PC-3 (cell line): ENCODE measurements around the gene IL4I1. TPM values are rescaled to one million over a fixed set of nuclear protein-coding genes. Genes with fewer than 3 reads are reported as not detected.

Source experiments
- ATAC-seq: fragments of 200-7000 bp; cut with Tn5 transposase; 2 replicates; pipeline ENCODE4 v1.9.1; 2020; ENCODE audit warnings: mild to moderate bottlenecking, moderate library complexity
- BruUV-seq: library from RNA; stranded (reverse); fragments of 400-500 nt; replicated peaks from 2 replicates; lab custom pipeline; 2021; lab: Mats Ljungman, UMichigan
- CTCF ChIA-PET: fragments of 300-600 bp; sonication (Branson Sonifier 250); formaldehyde crosslinking; loops from one replicate; lab custom pipeline; 2022; ENCODE audit warnings: antibody characterized with exemption; lab: Charles Lee
- POLR2A ChIA-PET: fragments of 300-600 bp; sonication (Branson Sonifier 250); formaldehyde crosslinking; loops from one replicate; lab custom pipeline; 2022; ENCODE audit warnings: antibody characterized with exemption; ENCODE audit not compliant: unreplicated experiment; lab: Charles Lee
- DNase-seq: peaks from one replicate; pipeline ENCODE4 v3.0.0-alpha.2; 2015
- H2AFZ ChIP-seq: fragments of 300-600 bp; sonication (generic); 2 replicates; pipeline ENCODE4 v1.6.0; 2016; ENCODE audit warnings: antibody characterized with exemption, low read length
- H3F3A ChIP-seq: fragments of 300-600 bp; sonication (generic); one replicate; pipeline ENCODE4 v1.6.0; 2017; ENCODE audit warnings: antibody characterized with exemption, low read length, control low read depth, mild to moderate bottlenecking; ENCODE audit not compliant: unreplicated experiment
- H3K27ac ChIP-seq: fragments of 300-600 bp; sonication (generic); 2 replicates; pipeline ENCODE4 v1.5.1; 2016; ENCODE audit warnings: mild to moderate bottlenecking, low read length
- H3K27me3 ChIP-seq: fragments of 300-600 bp; sonication (generic); 2 replicates; pipeline ENCODE4 v1.6.1; 2016; ENCODE audit warnings: low read length, mixed read lengths
- H3K36me3 ChIP-seq: fragments of 300-600 bp; sonication (generic); 2 replicates; pipeline ENCODE4 v1.6.1; 2016; ENCODE audit warnings: low read depth, mixed run types, low read length, mixed read lengths
- H3K4me1 ChIP-seq: fragments of 300-600 bp; sonication (generic); 2 replicates; pipeline ENCODE4 v1.5.1; 2016; ENCODE audit warnings: low read length; ENCODE audit not compliant: insufficient read depth
- H3K4me2 ChIP-seq: fragments of 300-600 bp; sonication (generic); 2 replicates; pipeline ENCODE4 v1.6.0; 2016; ENCODE audit warnings: low read length
- H3K4me3 ChIP-seq: fragments of 300-600 bp; sonication (generic); 2 replicates; pipeline ENCODE4 v1.5.1; 2016; ENCODE audit warnings: mild to moderate bottlenecking, low read length, mixed read lengths
- H3K79me2 ChIP-seq: fragments of 300-600 bp; sonication (generic); 2 replicates; pipeline ENCODE4 v1.6.1; 2017; ENCODE audit warnings: low read length, mixed read lengths
- H3K9ac ChIP-seq: fragments of 300-600 bp; sonication (generic); 2 replicates; pipeline ENCODE4 v1.6.0; 2016; ENCODE audit warnings: mild to moderate bottlenecking, low read length
- H3K9me2 ChIP-seq: fragments of 300-600 bp; sonication (generic); replicated peaks from 2 replicates; pipeline ENCODE4 v1.6.1; 2016; ENCODE audit warnings: mixed run types, low read length, mixed read lengths
- H3K9me3 ChIP-seq: fragments of 300-600 bp; sonication (generic); 2 replicates; pipeline ENCODE4 v1.6.1; 2016; ENCODE audit warnings: low read length, mixed read lengths
- H4K20me1 ChIP-seq: fragments of 300-600 bp; sonication (generic); 2 replicates; pipeline ENCODE4 v1.6.1; 2016; ENCODE audit warnings: low read length, mixed read lengths
- EZH2 ChIP-seq: fragments of 300-600 bp; sonication (generic); IDR thresholded peaks from one replicate; pipeline ENCODE4 v1.6.1; 2017; ENCODE audit warnings: antibody characterized with exemption, mild to moderate bottlenecking, low read length; ENCODE audit not compliant: unreplicated experiment
- EZH2phosphoT487 ChIP-seq: fragments of 300-600 bp; sonication (generic); IDR thresholded peaks from 2 replicates; pipeline ENCODE4 v1.6.1; 2018; ENCODE audit warnings: mild to moderate bottlenecking, antibody characterized with exemption, low read length, borderline replicate concordance
- intact Hi-C: fragments of 100-400 bp; cut with micrococcal nuclease; formaldehyde crosslinking; loops from 2 replicates; pipeline ENCODE4 v1.9.0; 2023
- total RNA-seq: library from RNA; depleted of rRNA; stranded (reverse); fragments of >200 nt; gene quantifications from 2 replicates; pipeline ENCODE4 v1.2.3, GENCODE V29; 2014
- TF ChIP-seq, protein P1 (sequence below): fragments of 300-600 bp; sonication (generic); conservative IDR thresholded peaks from 2 replicates; pipeline ENCODE4 v1.5.1; 2017; ENCODE audit warnings: antibody characterized with exemption, low read depth, mild to moderate bottlenecking, low read length

The IL4I1 gene
- total RNA-seq, 1 experiment from 2014 or later = 2.2 TPM

DNA sequence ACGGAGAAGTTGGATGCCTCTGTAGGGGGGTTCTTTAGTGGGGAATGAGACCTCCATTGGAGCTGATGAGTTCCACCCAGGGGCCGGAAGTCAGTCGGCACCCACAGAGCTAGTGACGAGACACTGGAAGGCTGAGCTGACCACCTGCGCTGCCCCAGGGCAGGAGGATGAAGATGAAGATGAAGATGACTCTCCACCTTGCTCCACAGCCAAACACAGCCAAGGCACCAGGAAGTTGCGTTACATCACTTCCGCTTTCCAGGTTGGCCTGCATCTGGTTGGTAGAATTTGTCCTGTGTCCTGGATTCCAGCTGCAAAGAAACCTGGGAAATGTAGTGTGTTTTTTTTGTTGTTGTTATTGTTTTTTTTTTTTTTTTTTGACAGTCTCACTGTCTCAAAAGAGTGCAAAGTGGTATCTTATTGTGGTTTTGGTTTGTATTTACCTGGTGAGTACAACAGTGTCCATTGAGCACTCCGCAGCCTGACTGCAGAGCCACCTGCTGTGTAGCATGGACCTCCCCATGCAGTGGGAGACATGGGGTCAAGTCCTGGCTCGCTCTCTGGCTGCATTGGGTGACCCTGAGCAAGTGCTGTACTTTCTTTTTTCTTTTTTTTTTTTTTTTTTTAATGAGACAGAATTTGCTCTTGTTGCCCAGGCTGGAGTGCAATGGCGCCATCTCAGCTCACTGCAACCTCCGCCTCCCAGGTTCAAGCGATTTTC is 17.3 kb downstream of the IL4I1 start:
- Histone ChIP-seq H3F3A (no peaks in the 10 kb centered on the region), H4K20me1 (no peaks in the 10 kb centered on the region), H2AFZ (no peak overlapping the region), H3K9ac (no peak overlapping the region), H3K27ac (no peak overlapping the region), H3K9me2 (no peaks in the 10 kb centered on the region), H3K36me3 (peaks cover 26% of the 10 kb centered on the region), H3K9me3 (no peaks in the 10 kb centered on the region), H3K4me1 (peaks cover 32% of the 10 kb centered on the region), H3K4me3 (peak overlapping the region; percentile 93; the same call in 1 of the 2 replicates), H3K79me2 (peaks cover 32% of the 10 kb centered on the region), H3K27me3 (no peaks in the 10 kb centered on the region), H3K4me2 (peak overlapping the region; percentile 98; the same call in 1 of the 2 replicates)
- BruUV-seq = no TSS peak
- DNase-seq (peak; percentile 22), ATAC-seq (no peak)
- TF ChIP-seq EZH2phosphoT487 (no peak), EZH2 (no peak)
- TF ChIP-seq, protein P1, sequence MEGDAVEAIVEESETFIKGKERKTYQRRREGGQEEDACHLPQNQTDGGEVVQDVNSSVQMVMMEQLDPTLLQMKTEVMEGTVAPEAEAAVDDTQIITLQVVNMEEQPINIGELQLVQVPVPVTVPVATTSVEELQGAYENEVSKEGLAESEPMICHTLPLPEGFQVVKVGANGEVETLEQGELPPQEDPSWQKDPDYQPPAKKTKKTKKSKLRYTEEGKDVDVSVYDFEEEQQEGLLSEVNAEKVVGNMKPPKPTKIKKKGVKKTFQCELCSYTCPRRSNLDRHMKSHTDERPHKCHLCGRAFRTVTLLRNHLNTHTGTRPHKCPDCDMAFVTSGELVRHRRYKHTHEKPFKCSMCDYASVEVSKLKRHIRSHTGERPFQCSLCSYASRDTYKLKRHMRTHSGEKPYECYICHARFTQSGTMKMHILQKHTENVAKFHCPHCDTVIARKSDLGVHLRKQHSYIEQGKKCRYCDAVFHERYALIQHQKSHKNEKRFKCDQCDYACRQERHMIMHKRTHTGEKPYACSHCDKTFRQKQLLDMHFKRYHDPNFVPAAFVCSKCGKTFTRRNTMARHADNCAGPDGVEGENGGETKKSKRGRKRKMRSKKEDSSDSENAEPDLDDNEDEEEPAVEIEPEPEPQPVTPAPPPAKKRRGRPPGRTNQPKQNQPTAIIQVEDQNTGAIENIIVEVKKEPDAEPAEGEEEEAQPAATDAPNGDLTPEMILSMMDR = no peak
- POLR2A ChIA-PET = interaction anchor here (0.6 kb wide), 1 partner anchor 170 kb away, joined by 3 read pairs; no protein-coding TSS in a partner anchor
- intact Hi-C loops = loop anchor here (5.0 kb wide), 1 partner anchor 202 kb away; the partner anchor contains the start of gene PRMT1
- CTCF ChIA-PET = no interaction called here

DNA sequence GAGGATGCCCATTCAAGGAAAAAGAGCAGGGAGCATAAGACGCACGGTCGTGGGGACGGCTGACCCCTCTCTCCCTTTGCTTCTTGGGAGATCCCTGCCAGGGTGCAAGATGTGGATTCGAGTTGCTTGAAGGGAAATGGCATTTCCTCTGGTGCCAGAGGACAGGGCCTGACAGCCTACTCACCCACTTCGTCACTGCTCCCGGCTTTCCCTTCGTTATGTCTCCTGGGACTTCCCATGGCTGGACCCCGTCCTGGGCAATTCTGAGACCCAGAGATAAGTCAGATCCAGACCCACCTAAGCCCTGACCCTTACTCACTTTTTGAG is 18.0 kb downstream of the IL4I1 start:
- intact Hi-C loops = loop anchor here (1.0 to 5.0 kb wide), 2 partner anchors 51 to 201 kb away; partner anchors contain the start of genes ATF5, NUP62 and PRMT1

More for the DNA sequence above, 18.0 kb downstream of the IL4I1 start:
- peak overlapping the region; percentile 98 for H3K9ac ChIP-seq
- no peaks in the 10 kb centered on the region for H3K9me2 ChIP-seq
- H4K20me1 ChIP-seq = no peaks in the 10 kb centered on the region
- H3K27ac ChIP-seq = no peak overlapping the region
- POLR2A ChIA-PET = no interaction called here
- BruUV-seq = TSS peak; percentile 41
- peak overlapping the region; percentile 98 for H3K4me2 ChIP-seq
- H2AFZ ChIP-seq = no peak overlapping the region
- peaks cover 23% of the 10 kb centered on the region for H3K36me3 ChIP-seq
- DNase-seq (no peak), ATAC-seq (no peak)
- H3K79me2 ChIP-seq = peaks cover 38% of the 10 kb centered on the region
- TF ChIP-seq EZH2 = no peak
- TF ChIP-seq, protein P1 = no peak
- H3K4me3 ChIP-seq = peak overlapping the region; percentile 93
- no peaks in the 10 kb centered on the region for H3F3A ChIP-seq
- H3K4me1 ChIP-seq = peaks cover 26% of the 10 kb centered on the region
- CTCF ChIA-PET = no interaction called here
- no peaks in the 10 kb centered on the region for H3K27me3 ChIP-seq
- H3K9me3 ChIP-seq = no peaks in the 10 kb centered on the region
